ENCODE measurements around the gene STRA6. TPM values are rescaled to one million over a fixed set of nuclear protein-coding genes. Genes with fewer than 3 reads are reported as not detected.
A peak's percentile ranks its signal among the peaks of the same experiment; 100 is the strongest.

STRA6 gene
- total RNA-seq (under 1 TPM; 0.16 to 0.51 TPM), polyA plus RNA-seq (under 1 TPM in 1 of 2 donors, not detected in 1; 0.49 TPM)
- long read RNA-seq, donor 1, result 0 reads
- long read RNA-seq, donor 2, partial matches to known transcripts, result 1 of 1 reads
- long read RNA-seq, donor 2, other reads (novel, unspliced or antisense), result 0 of 1 reads

- 72 to 80% methylated on average over 25 to 26 of the region's 26 CpGs for WGBS, 2 donors
- DNase-seq, result no peak
- Histone ChIP-seq H3K4me1 (ENCODE audit: control insufficient read depth in 1 of 2, insufficient read depth in 2 of 2, low read length in 2 of 2) (no peaks in the 10 kb centered on the region), H3K27me3 (ENCODE audit: control insufficient read depth in 1 of 2, insufficient read depth in 2 of 2, low read length in 1 of 2) (no peaks in the 10 kb centered on the region), H3K36me3 (ENCODE audit: control insufficient read depth in 1 of 2, insufficient read depth in 2 of 2, low read length in 1 of 2) (no peaks in the 10 kb centered on the region), H3K27ac (ENCODE audit: low read depth in 1 of 2, low read length in 2 of 2) (no peak within 1 kb of the TSS), H3K9me3 (ENCODE audit: control insufficient read depth, low read length) (no peaks in the 10 kb centered on the region), H3K4me3 (ENCODE audit: low read length in 2 of 2) (no peak within 1 kb of the TSS)
- intact Hi-C loops (cut with DNase I), result no loop called here
- ATAC-seq (ENCODE audit: low FRiP score), result no peak
Observed at GRCh38 chr15:74202452-74203401, at the start of gene STRA6. TSS of gene STRA6 (minus strand) at chr15:74202787. CDS start at chr15:74202267, 520 bp downstream.

DNA sequence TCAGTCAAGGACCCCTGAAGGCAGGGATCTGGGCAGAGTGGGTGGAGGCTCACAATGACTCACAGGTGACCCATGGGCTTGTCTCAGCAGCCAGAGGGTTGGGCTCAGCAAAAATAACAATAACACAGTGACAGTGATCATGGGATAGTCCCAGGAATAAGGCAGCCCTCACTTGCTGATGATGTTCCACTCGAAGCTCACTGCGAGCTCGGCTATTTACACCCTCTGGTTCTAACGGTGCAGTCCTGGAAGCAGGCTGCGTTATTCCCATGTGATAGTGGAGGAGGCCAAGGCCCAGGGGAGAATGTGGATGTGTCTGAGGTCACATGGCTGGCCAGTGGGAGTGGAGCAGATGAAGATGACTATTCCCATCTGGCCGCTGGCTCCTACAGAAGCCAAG is 49.7 kb upstream of the STRA6 start:
- WGBS, 2 donors, result 72 to 87% methylated on average over 6 of the region's 6 CpGs
- Histone ChIP-seq H3K4me3 (ENCODE audit: low read length in 2 of 2) (no peak overlapping the region), H3K9me3 (ENCODE audit: control insufficient read depth, low read length) (no peaks in the 10 kb centered on the region), H3K27ac (ENCODE audit: low read depth in 1 of 2, low read length in 2 of 2) (no peak overlapping the region), H3K27me3 (ENCODE audit: control insufficient read depth in 1 of 2, insufficient read depth in 2 of 2, low read length in 1 of 2) (no peaks in the 10 kb centered on the region), H3K4me1 (ENCODE audit: control insufficient read depth in 1 of 2, insufficient read depth in 2 of 2, low read length in 2 of 2) (no peaks in the 10 kb centered on the region), H3K36me3 (ENCODE audit: control insufficient read depth in 1 of 2, insufficient read depth in 2 of 2, low read length in 1 of 2) (no peaks in the 10 kb centered on the region)
- no peak for DNase-seq
- ATAC-seq (ENCODE audit: low FRiP score), result no peak
- intact Hi-C loops (cut with DNase I), result no loop called here

DNA sequence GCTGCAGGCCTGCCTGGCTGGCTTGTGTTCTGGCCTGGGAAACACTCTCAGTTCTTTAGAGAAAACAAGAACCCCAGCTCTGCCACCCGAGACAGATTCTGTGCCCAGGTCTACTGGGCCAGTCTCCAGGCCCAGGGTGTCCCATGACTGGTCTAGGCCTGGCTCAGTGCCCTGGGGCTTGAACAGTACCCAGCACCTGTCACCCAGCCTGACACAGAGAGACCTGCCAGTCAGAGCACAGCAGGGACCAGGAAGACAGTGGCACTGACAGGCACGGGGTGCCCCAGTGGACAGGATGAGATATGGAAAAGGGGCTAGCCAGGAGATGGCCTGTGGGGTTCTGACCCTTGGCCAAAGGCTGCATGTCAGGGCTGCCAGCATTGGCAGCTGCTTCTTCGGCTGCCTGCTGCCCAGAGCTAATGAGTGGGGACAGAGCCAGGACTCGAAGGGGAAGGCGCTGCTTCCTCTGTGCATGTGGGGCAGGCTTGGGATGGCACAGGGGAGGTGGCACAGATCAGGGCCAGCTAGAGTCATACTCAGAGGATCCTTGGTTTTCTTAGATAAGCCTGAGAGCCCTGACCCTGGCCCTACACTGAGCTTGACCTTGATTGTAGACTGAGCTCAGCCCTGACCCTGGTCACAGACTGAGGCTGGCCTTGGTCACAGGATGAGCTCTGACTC is 48.7 kb upstream of the STRA6 start:
- peak; percentile 84 to 88 for DNase-seq
- peak overlapping the region in 1 of 2 donors; percentile 45 for H3K27ac ChIP-seq (ENCODE audit: low read depth in 1 of 2, low read length in 2 of 2)
- 3 to 6% methylated on average over 5 of the region's 5 CpGs for WGBS, 2 donors
- H3K4me1 ChIP-seq (ENCODE audit: control insufficient read depth in 1 of 2, insufficient read depth in 2 of 2, low read length in 2 of 2), result no peaks in the 10 kb centered on the region
- no peaks in the 10 kb centered on the region for H3K9me3 ChIP-seq (ENCODE audit: control insufficient read depth, low read length)
- no peaks in the 10 kb centered on the region for H3K27me3 ChIP-seq (ENCODE audit: control insufficient read depth in 1 of 2, insufficient read depth in 2 of 2, low read length in 1 of 2)
- H3K4me3 ChIP-seq (ENCODE audit: low read length in 2 of 2), result no peak overlapping the region
- peak; percentile 84 for ATAC-seq (ENCODE audit: low FRiP score)
- H3K36me3 ChIP-seq (ENCODE audit: control insufficient read depth in 1 of 2, insufficient read depth in 2 of 2, low read length in 1 of 2), result no peaks in the 10 kb centered on the region
- intact Hi-C loops (cut with DNase I), result no loop called here

DNA sequence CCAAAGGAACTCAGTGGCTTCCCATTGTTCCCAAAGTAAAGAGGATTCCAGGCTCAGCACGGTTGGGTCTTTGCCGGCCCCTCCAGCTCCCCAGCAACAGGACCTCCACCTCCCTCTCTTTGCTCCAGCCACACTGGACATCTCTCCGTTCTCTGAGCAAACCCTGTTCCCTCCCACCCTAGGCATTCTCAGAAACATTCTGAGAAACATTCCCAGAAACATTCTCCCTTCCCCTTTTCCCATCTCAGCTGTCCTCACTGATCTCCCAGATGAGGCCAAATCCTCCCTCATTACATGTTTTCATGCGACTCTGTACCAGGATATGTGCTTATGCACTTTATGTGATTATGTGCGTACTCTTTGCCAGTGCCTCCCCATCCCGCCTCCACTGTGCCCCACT is 47.7 kb upstream of the STRA6 start:
- no peak for ATAC-seq (ENCODE audit: low FRiP score)
- Histone ChIP-seq H3K9me3 (ENCODE audit: control insufficient read depth, low read length) (no peaks in the 10 kb centered on the region), H3K4me1 (ENCODE audit: control insufficient read depth in 1 of 2, insufficient read depth in 2 of 2, low read length in 2 of 2) (no peaks in the 10 kb centered on the region), H3K27me3 (ENCODE audit: control insufficient read depth in 1 of 2, insufficient read depth in 2 of 2, low read length in 1 of 2) (no peaks in the 10 kb centered on the region), H3K4me3 (ENCODE audit: low read length in 2 of 2) (no peak overlapping the region), H3K36me3 (ENCODE audit: control insufficient read depth in 1 of 2, insufficient read depth in 2 of 2, low read length in 1 of 2) (no peaks in the 10 kb centered on the region), H3K27ac (ENCODE audit: low read depth in 1 of 2, low read length in 2 of 2) (peak overlapping the region in 1 of 2 donors; percentile 45)
- DNase-seq, result no peak
- intact Hi-C loops (cut with DNase I), result no loop called here
- 74% methylated on average over 6 of the region's 6 CpGs for WGBS, 2 donors

DNA sequence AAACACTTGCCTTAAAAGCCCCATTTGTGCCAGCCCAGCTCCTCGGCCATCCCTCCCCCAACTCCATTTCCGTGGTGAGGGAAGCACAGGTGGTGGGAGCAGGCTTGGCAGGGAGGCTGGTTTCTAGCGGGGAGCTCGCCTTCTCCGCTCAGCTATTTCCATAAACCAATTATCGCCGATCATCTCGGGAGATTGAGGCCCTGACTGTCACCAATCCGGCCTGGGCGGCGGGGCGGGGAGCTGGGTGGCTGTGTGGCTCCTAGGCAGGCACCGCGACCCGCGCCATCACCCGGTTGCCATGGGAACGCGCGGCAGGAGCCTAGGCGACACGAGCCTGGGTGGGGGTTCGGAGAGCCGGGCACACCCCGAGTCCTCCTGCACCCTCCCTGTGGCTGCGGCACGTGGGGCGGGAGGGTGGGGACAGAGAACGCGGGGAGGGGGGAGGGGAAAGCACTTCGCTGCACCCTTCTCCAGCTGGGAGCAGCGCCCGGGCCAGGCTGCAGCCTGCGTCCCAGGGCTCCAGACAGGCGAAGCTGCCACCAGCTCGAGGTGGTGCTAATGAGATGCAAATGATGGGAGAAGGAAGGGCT is 42.9 kb upstream of the STRA6 start:
- no peaks in the 10 kb centered on the region for H3K4me1 ChIP-seq (ENCODE audit: control insufficient read depth in 1 of 2, insufficient read depth in 2 of 2, low read length in 2 of 2)
- WGBS, 2 donors, result 5 to 7% methylated on average over 33 to 36 of the region's 36 CpGs
- ATAC-seq (ENCODE audit: low FRiP score) (no peak), DNase-seq (no peak)
- no peak overlapping the region for H3K4me3 ChIP-seq (ENCODE audit: low read length in 2 of 2)
- no peaks in the 10 kb centered on the region for H3K9me3 ChIP-seq (ENCODE audit: control insufficient read depth, low read length)
- intact Hi-C loops (cut with DNase I), result loop anchor here in 1 of 2 donors (10.0 kb wide), 1 partner anchor 111 kb away; the partner anchor contains the start of gene ISLR2
- no peak overlapping the region for H3K27ac ChIP-seq (ENCODE audit: low read depth in 1 of 2, low read length in 2 of 2)
- H3K27me3 ChIP-seq (ENCODE audit: control insufficient read depth in 1 of 2, insufficient read depth in 2 of 2, low read length in 1 of 2), result no peaks in the 10 kb centered on the region
- no peaks in the 10 kb centered on the region for H3K36me3 ChIP-seq (ENCODE audit: control insufficient read depth in 1 of 2, insufficient read depth in 2 of 2, low read length in 1 of 2)

- intact Hi-C loops (cut with DNase I), result loop anchor here in 1 of 2 donors (5.0 to 10.0 kb wide), 2 partner anchors 72 to 110 kb away; partner anchors contain the start of gene ISLR2
- Histone ChIP-seq H3K4me1 (ENCODE audit: control insufficient read depth in 1 of 2, insufficient read depth in 2 of 2, low read length in 2 of 2) (no peaks in the 10 kb centered on the region), H3K27ac (ENCODE audit: low read depth in 1 of 2, low read length in 2 of 2) (no peak overlapping the region), H3K36me3 (ENCODE audit: control insufficient read depth in 1 of 2, insufficient read depth in 2 of 2, low read length in 1 of 2) (no peaks in the 10 kb centered on the region), H3K9me3 (ENCODE audit: control insufficient read depth, low read length) (no peaks in the 10 kb centered on the region), H3K27me3 (ENCODE audit: control insufficient read depth in 1 of 2, insufficient read depth in 2 of 2, low read length in 1 of 2) (no peaks in the 10 kb centered on the region), H3K4me3 (ENCODE audit: low read length in 2 of 2) (no peak overlapping the region)
- ATAC-seq (ENCODE audit: low FRiP score) (no peak), DNase-seq (no peak)
- 71 to 77% methylated on average over 4 of the region's 4 CpGs for WGBS, 2 donors
Observed at GRCh38 chr15:74244822-74245341, 42.3 kb upstream of the STRA6 start.

DNA sequence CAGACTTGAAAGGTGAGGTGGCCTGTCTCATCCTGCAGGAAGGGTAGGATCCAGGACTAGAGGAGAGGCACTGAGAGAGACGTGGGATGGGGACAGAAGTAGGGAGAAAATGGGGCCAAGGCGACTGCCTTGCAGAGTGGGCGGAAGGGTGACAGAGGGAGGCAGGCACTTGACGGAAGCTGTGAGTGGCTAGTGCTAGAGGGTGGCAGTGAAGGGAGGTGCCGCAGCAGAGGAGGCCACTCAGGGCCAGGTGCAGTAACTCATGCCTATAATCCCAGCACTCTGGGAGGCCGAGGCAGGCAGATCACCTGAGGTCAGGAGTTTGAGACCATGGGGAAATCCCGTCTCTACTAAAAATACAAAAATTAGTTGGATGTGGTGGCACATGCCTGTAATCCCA is 40.8 kb upstream of the STRA6 start:
- Histone ChIP-seq H3K4me3 (ENCODE audit: low read length in 2 of 2) (no peak overlapping the region), H3K36me3 (ENCODE audit: control insufficient read depth in 1 of 2, insufficient read depth in 2 of 2, low read length in 1 of 2) (no peaks in the 10 kb centered on the region), H3K4me1 (ENCODE audit: control insufficient read depth in 1 of 2, insufficient read depth in 2 of 2, low read length in 2 of 2) (no peaks in the 10 kb centered on the region), H3K27me3 (ENCODE audit: control insufficient read depth in 1 of 2, insufficient read depth in 2 of 2, low read length in 1 of 2) (no peaks in the 10 kb centered on the region), H3K9me3 (ENCODE audit: control insufficient read depth, low read length) (no peaks in the 10 kb centered on the region), H3K27ac (ENCODE audit: low read depth in 1 of 2, low read length in 2 of 2) (no peak overlapping the region)
- no peak for ATAC-seq (ENCODE audit: low FRiP score)
- 81 to 86% methylated on average over 7 of the region's 7 CpGs for WGBS, 2 donors
- intact Hi-C loops (cut with DNase I), result loop anchor here in 1 of 2 donors (5.0 to 10.0 kb wide), 2 partner anchors 74 to 109 kb away; partner anchors contain the start of gene ISLR2
- no peak for DNase-seq
